ENCODE data around the gene TTLL6. TPM values are rescaled to one million over a fixed set of nuclear protein-coding genes. Genes with fewer than 3 reads are reported as not detected.

Gene TTLL6
- total and polyA plus RNA-seq, 2 of the 8 experiments (the other 6 are each of a cell fraction or from before 2014, with no cell fraction given): 2.6 to 4.3 TPM

DNA sequence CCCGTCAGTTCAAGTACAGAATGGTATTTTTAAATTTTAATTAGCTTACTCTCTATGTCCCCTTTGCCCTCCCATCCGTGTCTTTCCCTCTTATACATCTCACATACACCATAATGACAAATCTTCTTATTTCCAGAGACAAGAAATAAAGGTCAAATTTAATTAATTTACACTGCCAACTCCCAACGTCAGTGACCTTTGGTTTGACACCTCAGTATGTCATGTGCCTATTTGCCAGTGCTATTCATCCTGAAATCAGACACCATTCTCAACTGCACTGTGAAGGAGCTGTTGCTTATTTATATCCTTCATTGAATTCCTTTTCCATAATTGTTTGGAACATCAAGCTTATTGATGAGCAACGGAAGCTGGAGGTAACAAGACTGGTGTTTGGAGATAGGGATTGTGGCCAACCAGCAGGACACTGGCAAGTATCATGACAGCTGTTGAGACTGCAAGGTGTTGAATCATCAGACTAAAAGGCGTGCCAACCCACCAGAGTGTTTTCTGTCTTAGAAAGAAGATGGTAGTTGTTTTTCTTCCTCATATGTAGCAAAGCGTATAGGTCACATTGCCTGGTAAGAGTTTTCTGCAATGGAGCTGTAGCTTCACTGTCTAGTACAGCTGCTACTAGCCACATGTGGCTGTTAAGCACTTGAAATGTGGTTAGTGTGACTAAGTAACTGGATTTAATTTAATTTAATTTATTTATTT, 26.3 kb upstream of the TTLL6 start:
- no peaks in the 10 kb centered on the region for H4K20me1 ChIP-seq (replicated peaks in 1 of 2; ENCODE audit: control insufficient read depth in 1 of 2, insufficient read depth in 2 of 2, low read length in 2 of 2)
- no peak overlapping the region for H3K4me3 ChIP-seq (ENCODE audit: extremely low read depth in 1 of 4, insufficient read depth in 2 of 4, low read depth in 3 of 4, low read length in 4 of 4)
- TF ChIP-seq, protein P1, sequence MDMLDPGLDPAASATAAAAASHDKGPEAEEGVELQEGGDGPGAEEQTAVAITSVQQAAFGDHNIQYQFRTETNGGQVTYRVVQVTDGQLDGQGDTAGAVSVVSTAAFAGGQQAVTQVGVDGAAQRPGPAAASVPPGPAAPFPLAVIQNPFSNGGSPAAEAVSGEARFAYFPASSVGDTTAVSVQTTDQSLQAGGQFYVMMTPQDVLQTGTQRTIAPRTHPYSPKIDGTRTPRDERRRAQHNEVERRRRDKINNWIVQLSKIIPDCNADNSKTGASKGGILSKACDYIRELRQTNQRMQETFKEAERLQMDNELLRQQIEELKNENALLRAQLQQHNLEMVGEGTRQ (IDR thresholded peaks at IDR 0.05; ENCODE audit: low read length): no peak
- TF ChIP-seq SIX5 (IDR thresholded peaks at IDR 0.05; ENCODE audit: low read depth, low read length): no peak
- no peak overlapping the region for H3K9ac ChIP-seq (replicated peaks in 1 of 4; ENCODE audit: extremely low read depth in 1 of 4, low read depth in 3 of 4, low read length in 3 of 4)
- H3K9me3 ChIP-seq (ENCODE audit: insufficient read depth in 2 of 2, low read depth in 1 of 2, low read length in 1 of 2): no peaks in the 10 kb centered on the region
- H2BK5ac ChIP-seq (ENCODE audit: low read depth, low read length): no peak overlapping the region
- 85% methylated on average over 6 of the region's 6 CpGs; no CpG with 5 or more reads in 1 of the 2 experiments for WGBS, 2 experiments (ENCODE audit: extremely low coverage in 1 of 2, insufficient coverage in 1 of 2, insufficient read length in 1 of 2, insufficient replicate concordance in 2 of 2, low coverage in 1 of 2, low lambda C conversion rate in 2 of 2, missing lambda C conversion rate in 1 of 2)
- H3K23ac ChIP-seq (ENCODE audit: insufficient read length): no peak overlapping the region
- H2BK120ac ChIP-seq (replicated peaks; ENCODE audit: low read depth, low read length): no peak overlapping the region
- H3K56ac ChIP-seq (replicated peaks; ENCODE audit: insufficient read length, low read depth, low read length): no peak overlapping the region
- H3K4ac ChIP-seq (replicated peaks; ENCODE audit: insufficient read length, low read depth, low read length): no peak overlapping the region
- no peak overlapping the region for H2BK12ac ChIP-seq (ENCODE audit: low read depth, low read length)
- H2BK20ac ChIP-seq (ENCODE audit: low read length): no peak overlapping the region
- ChIA-PET CTCF (ENCODE audit: partially characterized antibody) (interaction anchor here (63.3 to 88.5 kb wide), 2 partner anchors 11 to 21 kb away, joined by 2590 read pairs; partner anchors contain the start of genes ATP5MC1, CALCOCO2 and TTLL6), POLR2A (ENCODE audit: partially characterized antibody) (interaction anchor here (0.6 kb wide), 1 partner anchor 872 kb away, joined by 3 read pairs; no protein-coding TSS in a partner anchor)
- H3K4me1 ChIP-seq (replicated peaks in 1 of 4; ENCODE audit: control insufficient read depth in 3 of 4, insufficient read depth in 4 of 4, low read length in 3 of 4): no peaks in the 10 kb centered on the region
- H2BK15ac ChIP-seq (ENCODE audit: low read length): no peak overlapping the region
- H3K36me3 ChIP-seq (ENCODE audit: control insufficient read depth in 2 of 4, insufficient read depth in 4 of 4, low read length in 3 of 4): peaks cover 0 to 3% (median 0%) of the 10 kb centered on the region in 4 experiments; a peak in 3 of 8 replicates
- no peak overlapping the region for H2AFZ ChIP-seq (ENCODE audit: low read length)
- H3K79me2 ChIP-seq (ENCODE audit: control insufficient read depth in 1 of 2, insufficient read depth in 2 of 2, low read length in 2 of 2): no peaks in the 10 kb centered on the region
- no peaks in the 10 kb centered on the region for H3K23me2 ChIP-seq (ENCODE audit: low read depth, low read length)
- H3K18ac ChIP-seq (ENCODE audit: extremely low read depth, low read length): no peak overlapping the region
- no peaks in the 10 kb centered on the region for H3K79me1 ChIP-seq (ENCODE audit: low read depth, low read length)
- H3K14ac ChIP-seq (ENCODE audit: insufficient read length): no peak overlapping the region
- DNase-seq (ENCODE audit: low read depth in 1 of 2, low spot score in 2 of 2) (no peak), FAIRE-seq (no peak)
- no peak overlapping the region for H3K27ac ChIP-seq (ENCODE audit: low read depth, low read length)
- H3K27me3 ChIP-seq (replicated peaks in 1 of 4; ENCODE audit: control insufficient read depth in 3 of 4, extremely low read depth in 1 of 4, insufficient read depth in 3 of 4, low read length in 3 of 4): no peaks in the 10 kb centered on the region
- H3K4me2 ChIP-seq (ENCODE audit: insufficient read depth in 1 of 2, low read depth in 2 of 2, low read length in 2 of 2): no peak overlapping the region
- H2AK5ac ChIP-seq (ENCODE audit: low read depth, low read length): no peak overlapping the region
- H4K91ac ChIP-seq (replicated peaks; ENCODE audit: insufficient read length, low read length): no peak overlapping the region
- H4K5ac ChIP-seq (ENCODE audit: insufficient read length, low read depth, low read length): no peak overlapping the region
- H4K8ac ChIP-seq (ENCODE audit: extremely low read depth, insufficient read depth, low read length): no peak overlapping the region
